B cell (primary cell): ENCODE measurements around the gene SLC39A1. TPM values are rescaled to one million over a fixed set of nuclear protein-coding genes. Genes with fewer than 3 reads are reported as not detected.

Experiments used
- ATAC-seq: fragments of 200-7000 bp; cut with Tn5 transposase; one replicate; pipeline ENCODE4 v1.10.0; 2021; ENCODE audit warnings: low read depth, mild to moderate bottlenecking, moderate number of reproducible peaks, moderate library complexity
- CTCF ChIA-PET: fragments of 350-600 bp; sonication (Branson Sonifier 250); formaldehyde crosslinking; loops from one replicate; lab custom pipeline; 2021; ENCODE audit warnings: antibody characterized with exemption, inconsistent platforms; lab: Charles Lee
- POLR2A ChIA-PET: fragments of 350-600 bp; sonication (Branson Sonifier 250); formaldehyde crosslinking; loops from one replicate; lab custom pipeline; 2021; ENCODE audit warnings: antibody characterized with exemption; lab: Charles Lee
- DNase-seq: peaks from one replicate; pipeline ENCODE4 v3.0.0; 2013
- H2AFZ ChIP-seq: 2 replicates; pipeline ENCODE4 v1.6.1; 2012; ENCODE audit warnings: mild to moderate bottlenecking, low read depth, low read length; ENCODE audit not compliant: insufficient read depth, poor library complexity, severe bottlenecking
- H3K27ac ChIP-seq, 2 donors: 1 replicate in 1 of 2; 2 replicates in 1 of 2; pipeline ENCODE4 v1.5.1; 2012 to 2013; ENCODE audit warnings: low read length in 2 of 2, mild to moderate bottlenecking in 2 of 2, moderate library complexity in 1 of 2
- H3K27me3 ChIP-seq, 4 experiments: fragments of 200-600 bp in 1 of 4; sonication (generic) in 1 of 4; replicated peaks in 1 of 4; 1 replicate in 2 of 4; 2 replicates in 2 of 4; pipeline versions ENCODE4 v1.6.1 to v1.7.0; 2013 to 2016; ENCODE audit warnings: low read length in 3 of 4, mild to moderate bottlenecking in 2 of 4, mixed read lengths in 1 of 4, moderate library complexity in 1 of 4; ENCODE audit not compliant: insufficient read depth in 4 of 4, control insufficient read depth in 3 of 4; ENCODE audit errors: control extremely low read depth in 1 of 4
- H3K36me3 ChIP-seq, 2 experiments: replicated peaks in 1 of 2; 1 replicate in 1 of 2; 2 replicates in 1 of 2; pipeline versions ENCODE4 v1.6.1 to v1.7.1; 2013; ENCODE audit warnings: low read length in 1 of 2; ENCODE audit not compliant: insufficient read depth in 2 of 2, control insufficient read depth in 1 of 2; ENCODE audit errors: control extremely low read depth in 1 of 2, extremely low read depth in 1 of 2
- H3K4me1 ChIP-seq, 2 donors: fragments of 200-600 bp in 1 of 2; sonication (generic) in 1 of 2; 1 replicate in 1 of 2; 2 replicates in 1 of 2; pipeline versions ENCODE4 v1.5.1 to v1.6.1; 2013 to 2017; ENCODE audit warnings: low read length in 2 of 2; ENCODE audit not compliant: control insufficient read depth in 2 of 2, insufficient read depth in 2 of 2
- H3K4me2 ChIP-seq: replicated peaks from 2 replicates; pipeline ENCODE3; 2012; ENCODE audit warnings: mild to moderate bottlenecking, low read depth, low read length; ENCODE audit not compliant: poor library complexity, severe bottlenecking
- H3K4me3 ChIP-seq, 5 experiments: fragments of 200-600 bp in 1 of 5; sonication (generic) in 1 of 5; 1 replicate in 3 of 5; 2 replicates in 2 of 5; pipeline versions ENCODE4 v1.5.1 to v1.7.0; 2011 to 2016; ENCODE audit warnings: low read length in 4 of 5, mild to moderate bottlenecking in 4 of 5, low read depth in 2 of 5, control low read depth in 1 of 5, moderate library complexity in 1 of 5; ENCODE audit not compliant: insufficient read depth in 1 of 5; ENCODE audit errors: control extremely low read depth in 1 of 5, extremely low read depth in 1 of 5
- H3K79me2 ChIP-seq: fragments of 200-600 bp; sonication (generic); one replicate; pipeline ENCODE4 v1.6.0; 2016; ENCODE audit warnings: low read length; ENCODE audit not compliant: control insufficient read depth, insufficient read depth
- H3K9ac ChIP-seq: fragments of 200-600 bp; sonication (generic); 2 replicates; pipeline ENCODE4 v1.6.1; 2017; ENCODE audit warnings: mild to moderate bottlenecking, low read length, moderate library complexity
- H3K9me3 ChIP-seq, 3 donors: one replicate each; pipeline versions ENCODE4 v1.6.1 to v1.7.1; 2013; ENCODE audit warnings: low read length in 2 of 3; ENCODE audit not compliant: control insufficient read depth in 2 of 3, insufficient read depth in 1 of 3; ENCODE audit errors: control extremely low read depth in 1 of 3
- H4K20me1 ChIP-seq: 2 replicates; pipeline ENCODE4 v1.6.0; 2012; ENCODE audit warnings: mild to moderate bottlenecking, low read length; ENCODE audit not compliant: insufficient read depth, control insufficient read depth, poor library complexity, severe bottlenecking
- H3K27ac Mint-ChIP-seq: one replicate; pipeline ENCODE4 v1.8.0; 2021; ENCODE audit warnings: mixed read lengths
- H3K27me3 Mint-ChIP-seq: one replicate; pipeline ENCODE4 v1.8.0; 2021; ENCODE audit warnings: mixed read lengths
- H3K4me1 Mint-ChIP-seq: one replicate; pipeline ENCODE4 v1.8.0; 2021; ENCODE audit warnings: mixed read lengths
- H3K4me3 Mint-ChIP-seq: one replicate; pipeline ENCODE4 v1.8.0; 2021; ENCODE audit warnings: mixed read lengths
- H3K9me3 Mint-ChIP-seq: one replicate; pipeline ENCODE4 v1.8.0; 2022; ENCODE audit warnings: mixed read lengths; ENCODE audit not compliant: insufficient read depth
- EZH2 ChIP-seq: IDR thresholded peaks from 2 replicates; pipeline ENCODE4 v1.6.1; 2012; ENCODE audit warnings: borderline replicate concordance, low read depth, mild to moderate bottlenecking, moderate library complexity, low read length; ENCODE audit not compliant: insufficient read depth, poor library complexity, severe bottlenecking
- WGBS: methylation state at CpG from one replicate; pipeline ENCODE4 v1.1.5; 2013; ENCODE audit warnings: missing lambda C conversion rate; ENCODE audit not compliant: insufficient coverage; 5-methylcytosine and 5-hydroxymethylcytosine counted together
- intact Hi-C: fragments of 100-400 bp; cut with micrococcal nuclease; formaldehyde crosslinking; loops from one replicate; pipeline ENCODE4 v1.10.0; 2022
- polyA plus RNA-seq: library from polyadenylated mRNA; depleted of rRNA; stranded (reverse); fragments of >200 nt; gene quantifications from 2 replicates; pipeline ENCODE4 v1.2.3, GENCODE V29; 2012
- total RNA-seq, 2 donors: library from RNA; stranded (reverse); fragments of 120-200 nt in 1 of 2; gene quantifications; 1 replicate in 1 of 2; 2 replicates in 1 of 2; pipeline versions ENCODE4 v1.2.3 to v1.2.4, GENCODE V29; 2013 to 2022
- TF ChIP-seq, protein P1 (sequence below): fragments of 200-600 bp; IDR thresholded peaks from one replicate; pipeline ENCODE4 v1.8.0; 2022; ENCODE audit warnings: antibody characterized with exemption, mild to moderate bottlenecking

SLC39A1 gene
- total and polyA plus RNA-seq, 2 donors (not counting 1 experiment from before 2014, with no cell fraction given) = 19.3 to 28.1 TPM

GRCh38 chr1:153956997-153957715, 6.2 kb downstream of the SLC39A1 start:
- DNase-seq = no peak
- Mint-ChIP-seq H3K4me3 (peak overlapping the region; percentile 100), H3K27me3 (no peaks in the 10 kb centered on the region), H3K9me3 (no peaks in the 10 kb centered on the region), H3K27ac (peak overlapping the region; percentile 97), H3K4me1 (peaks cover 61% of the 10 kb centered on the region)
- peak overlapping the region; percentile 86 for H3K4me2 ChIP-seq
- intact Hi-C loops = loop anchor here (5.0 kb wide), 1 partner anchor 315 kb away; the partner anchor contains the start of gene HAX1
- peak overlapping the region; percentile 78 for H2AFZ ChIP-seq
- H3K79me2 ChIP-seq = peaks cover 70% of the 10 kb centered on the region
- CTCF ChIA-PET = interaction anchor here (0.6 to 5.6 kb wide), 6 partner anchors 10 to 319 kb away, joined by 3 to 47 read pairs (median 6); partner anchors contain the start of genes CREB3L4, DENND4B and RAB13
- H3K4me1 ChIP-seq = peaks cover 35 to 37% of the 10 kb centered on the region in 2 donors
- WGBS = 20% methylated on average over 4 of the region's 6 CpGs
- H3K27me3 ChIP-seq = no peaks in the 10 kb centered on the region
- H3K9me3 ChIP-seq = no peaks in the 10 kb centered on the region
- H3K27ac ChIP-seq = peak overlapping the region; percentile 87 to 97
- H4K20me1 ChIP-seq = peaks cover 62% of the 10 kb centered on the region
- peak overlapping the region; percentile 79 to 98 (median 92) for H3K4me3 ChIP-seq
- POLR2A ChIA-PET = interaction anchor here (0.6 to 9.2 kb wide), 8 partner anchors 10 to 423 kb away, joined by 3 to 115 read pairs (median 6); partner anchors contain the start of genes CREB3L4, DENND4B, GATAD2B and JTB
- peak overlapping the region; percentile 99 for H3K9ac ChIP-seq
- TF ChIP-seq, protein P1, sequence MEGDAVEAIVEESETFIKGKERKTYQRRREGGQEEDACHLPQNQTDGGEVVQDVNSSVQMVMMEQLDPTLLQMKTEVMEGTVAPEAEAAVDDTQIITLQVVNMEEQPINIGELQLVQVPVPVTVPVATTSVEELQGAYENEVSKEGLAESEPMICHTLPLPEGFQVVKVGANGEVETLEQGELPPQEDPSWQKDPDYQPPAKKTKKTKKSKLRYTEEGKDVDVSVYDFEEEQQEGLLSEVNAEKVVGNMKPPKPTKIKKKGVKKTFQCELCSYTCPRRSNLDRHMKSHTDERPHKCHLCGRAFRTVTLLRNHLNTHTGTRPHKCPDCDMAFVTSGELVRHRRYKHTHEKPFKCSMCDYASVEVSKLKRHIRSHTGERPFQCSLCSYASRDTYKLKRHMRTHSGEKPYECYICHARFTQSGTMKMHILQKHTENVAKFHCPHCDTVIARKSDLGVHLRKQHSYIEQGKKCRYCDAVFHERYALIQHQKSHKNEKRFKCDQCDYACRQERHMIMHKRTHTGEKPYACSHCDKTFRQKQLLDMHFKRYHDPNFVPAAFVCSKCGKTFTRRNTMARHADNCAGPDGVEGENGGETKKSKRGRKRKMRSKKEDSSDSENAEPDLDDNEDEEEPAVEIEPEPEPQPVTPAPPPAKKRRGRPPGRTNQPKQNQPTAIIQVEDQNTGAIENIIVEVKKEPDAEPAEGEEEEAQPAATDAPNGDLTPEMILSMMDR = no peak
- no peak for TF ChIP-seq EZH2
- no peak for ATAC-seq
- peaks cover 0 to 40% of the 10 kb centered on the region in 2 experiments for H3K36me3 ChIP-seq

GRCh38 chr1:153954826-153955225, 8.5 kb downstream of the SLC39A1 start:
- H3K4me3 ChIP-seq = no peak overlapping the region
- TF ChIP-seq, protein P1 = no peak
- TF ChIP-seq EZH2 = no peak
- peaks cover 2 to 53% of the 10 kb centered on the region in 2 experiments for H3K36me3 ChIP-seq
- ChIA-PET POLR2A (interaction anchor here (1.1 kb wide), 1 partner anchor 11 kb away, joined by 3 read pairs; no protein-coding TSS in a partner anchor), CTCF (no interaction called here)
- no peak overlapping the region for H3K9ac ChIP-seq
- H3K9me3 Mint-ChIP-seq = no peaks in the 10 kb centered on the region
- no peaks in the 10 kb centered on the region for H3K27me3 Mint-ChIP-seq
- intact Hi-C loops = loop anchor here (5.0 kb wide), 1 partner anchor 317 kb away; the partner anchor contains the start of gene HAX1
- peaks cover 36 to 39% of the 10 kb centered on the region in 2 donors for H3K4me1 ChIP-seq
- H3K27ac Mint-ChIP-seq = no peak overlapping the region
- H3K4me2 ChIP-seq = no peak overlapping the region
- H3K9me3 ChIP-seq = no peaks in the 10 kb centered on the region
- no peak overlapping the region for H2AFZ ChIP-seq
- 96% methylated on average over 8 of the region's 10 CpGs for WGBS
- H4K20me1 ChIP-seq = peaks cover 81% of the 10 kb centered on the region
- ATAC-seq (no peak), DNase-seq (no peak)
- H3K79me2 ChIP-seq = peaks cover 84% of the 10 kb centered on the region
- no peak overlapping the region for H3K27ac ChIP-seq
- no peaks in the 10 kb centered on the region for H3K27me3 ChIP-seq
- peaks cover 63% of the 10 kb centered on the region for H3K4me1 Mint-ChIP-seq
- H3K4me3 Mint-ChIP-seq = no peak overlapping the region
